ENCODE measurements around the gene GAA.
A peak's percentile ranks its signal among the peaks of the same experiment; 100 is the strongest.

Gene GAA

GRCh38 chr17:80101011-80101945, at the start of gene GAA:
GAA (plus strand) TSS chr17:80101581; CDS start chr17:80104587, 3,006 bp downstream.
- peak; percentile 68 to 70 for DNase-seq

GRCh38 chr17:80051681-80052080, 49.7 kb upstream of the GAA start:
- DNase-seq, result no peak

GRCh38 chr17:80053102-80053501, 48.3 kb upstream of the GAA start:
- no peak for DNase-seq

- no peak for DNase-seq
Measured at GRCh38 chr17:80055597-80055996, 45.8 kb upstream of the GAA start.

GRCh38 chr17:80058311-80058955, 42.9 kb upstream of the GAA start:
- no peak for DNase-seq

GRCh38 chr17:80060644-80061043, 40.7 kb upstream of the GAA start:
- no peak for DNase-seq

- no peak for DNase-seq
Measured at GRCh38 chr17:80061421-80061820, 40.0 kb upstream of the GAA start.

- DNase-seq, result no peak
Measured at GRCh38 chr17:80063830-80064585, 37.4 kb upstream of the GAA start.

- DNase-seq, result no peak
Measured at GRCh38 chr17:80064696-80065095, 36.7 kb upstream of the GAA start.

GRCh38 chr17:80065478-80066170, 35.8 kb upstream of the GAA start:
- no peak for DNase-seq

- DNase-seq, result no peak
Measured at GRCh38 chr17:80067393-80067986, 33.9 kb upstream of the GAA start.

GRCh38 chr17:80068301-80069222, 32.8 kb upstream of the GAA start:
- no peak for DNase-seq

GRCh38 chr17:80070375-80071115, 30.8 kb upstream of the GAA start:
- DNase-seq, result no peak

- DNase-seq, result no peak
Measured at GRCh38 chr17:80071116-80071841, 30.1 kb upstream of the GAA start.

GRCh38 chr17:80072410-80072809, 29.0 kb upstream of the GAA start:
- no peak for DNase-seq

GRCh38 chr17:80080081-80080480, 21.3 kb upstream of the GAA start:
- no peak for DNase-seq

- DNase-seq, result no peak
Measured at GRCh38 chr17:80081596-80081995, 19.8 kb upstream of the GAA start.

GRCh38 chr17:80082403-80083135, 18.8 kb upstream of the GAA start:
- DNase-seq, result peak; percentile 27 to 56

GRCh38 chr17:80083136-80083661, 18.2 kb upstream of the GAA start:
- no peak for DNase-seq
